Stimulated activated naive CD4-positive, alpha-beta T cell treated with Interleukin-2 at 50 U/mL for 16 hours (primary cell): Measurements from ENCODE around the gene EXOSC5.
"Not testable (repeated sequence)": the region's sequence is repeated elsewhere in the genome, so short reads cannot be mapped to it uniquely, and the experiment has no call there.

ENCODE experiments used
- DNase-seq: peaks from one replicate; lab custom pipeline; 2025; lab: John Stamatoyannopoulos, UW

EXOSC5 gene

GRCh38 chr19:41397086-41398049, at the start of gene EXOSC5, which contains the start of gene BCKDHA:
EXOSC5 (minus strand) TSS chr19:41397359; CDS start chr19:41397328, 31 bp downstream.
BCKDHA (plus strand) TSS chr19:41397818; CDS start chr19:41397828, 10 bp downstream.
- DNase-seq = peak; percentile 99

GRCh38 chr19:41445575-41445974, 48.4 kb upstream of the EXOSC5 start:
- DNase-seq = no peak

DNA sequence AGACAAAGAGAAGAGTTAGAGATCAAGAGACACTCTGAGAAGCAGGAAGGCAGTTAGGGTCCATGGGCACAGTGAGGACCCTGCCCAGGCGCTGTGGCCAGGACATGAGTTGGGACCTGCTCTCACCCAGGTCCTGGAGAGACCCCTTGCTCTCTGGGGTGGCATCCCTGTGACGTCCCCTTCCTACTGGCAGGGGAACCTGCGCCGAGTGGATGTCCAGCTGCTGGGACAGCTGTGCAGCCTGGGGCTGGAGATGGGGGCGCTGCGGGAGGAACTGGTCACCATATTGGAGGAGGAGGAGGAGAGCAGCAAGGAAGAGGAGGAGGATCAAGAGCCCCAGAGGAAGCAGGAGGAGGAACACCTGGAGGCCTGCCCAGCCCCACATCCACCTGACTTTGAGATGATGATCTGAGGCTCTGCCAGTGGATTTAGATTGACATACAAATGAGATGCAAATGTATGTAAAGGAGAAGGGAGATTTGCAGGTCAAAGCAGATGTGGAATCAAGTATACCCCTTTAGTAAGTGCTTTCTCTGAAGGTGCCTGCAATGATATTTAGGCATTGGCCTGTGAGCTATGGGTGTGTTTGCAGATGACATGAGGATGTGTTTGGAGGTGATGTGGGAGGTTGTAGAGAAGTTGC, 46.8 kb upstream of the EXOSC5 start:
- DNase-seq = no peak

DNA sequence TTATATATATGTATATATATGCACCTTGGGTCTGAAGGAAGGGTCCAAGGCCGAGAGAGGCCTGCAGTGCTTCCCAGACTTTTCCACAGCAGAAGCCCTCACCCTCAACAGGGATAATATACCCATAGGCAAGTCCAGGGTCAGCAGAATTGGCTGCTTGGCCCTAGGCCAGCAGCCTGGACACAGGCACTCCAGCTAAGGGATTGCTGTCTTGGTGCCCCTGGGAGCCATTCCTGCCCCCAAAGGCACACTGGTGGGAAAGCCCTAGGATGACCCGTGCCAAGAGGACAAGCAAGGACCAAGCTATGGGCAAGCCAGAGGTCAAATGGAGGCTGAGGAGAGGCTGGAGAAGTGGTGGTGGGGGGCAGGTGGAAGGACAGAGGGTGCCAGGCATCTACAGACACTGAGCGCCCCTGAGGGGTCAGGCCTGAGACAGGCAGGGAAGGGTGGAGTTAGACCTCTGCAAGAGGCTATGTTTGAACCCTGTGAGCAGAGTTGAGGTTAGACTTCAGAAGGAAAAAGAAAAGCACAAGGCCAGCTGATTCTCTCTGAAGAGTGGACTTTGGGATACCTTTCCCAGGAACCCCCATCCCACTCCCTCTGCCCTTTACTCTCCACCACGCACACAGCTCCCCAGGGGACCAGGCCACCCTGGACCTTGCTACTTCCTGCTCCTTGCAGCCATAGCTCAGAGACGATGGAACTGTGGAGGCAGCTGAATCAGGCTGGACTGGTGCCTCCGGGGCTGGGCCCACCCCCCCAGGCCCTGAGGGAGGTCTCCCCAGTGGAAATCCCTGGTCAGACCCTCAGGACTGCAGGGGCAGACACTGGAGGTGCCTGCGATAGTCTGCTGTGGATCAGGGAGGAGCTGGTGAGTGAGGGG, 45.6 kb upstream of the EXOSC5 start, which contains the start of gene ERICH4:
ERICH4 (plus strand) TSS at position 684 of the 883 bp plus-strand sequence; CDS start at position 698, 14 bp downstream.
- no peak for DNase-seq

DNA sequence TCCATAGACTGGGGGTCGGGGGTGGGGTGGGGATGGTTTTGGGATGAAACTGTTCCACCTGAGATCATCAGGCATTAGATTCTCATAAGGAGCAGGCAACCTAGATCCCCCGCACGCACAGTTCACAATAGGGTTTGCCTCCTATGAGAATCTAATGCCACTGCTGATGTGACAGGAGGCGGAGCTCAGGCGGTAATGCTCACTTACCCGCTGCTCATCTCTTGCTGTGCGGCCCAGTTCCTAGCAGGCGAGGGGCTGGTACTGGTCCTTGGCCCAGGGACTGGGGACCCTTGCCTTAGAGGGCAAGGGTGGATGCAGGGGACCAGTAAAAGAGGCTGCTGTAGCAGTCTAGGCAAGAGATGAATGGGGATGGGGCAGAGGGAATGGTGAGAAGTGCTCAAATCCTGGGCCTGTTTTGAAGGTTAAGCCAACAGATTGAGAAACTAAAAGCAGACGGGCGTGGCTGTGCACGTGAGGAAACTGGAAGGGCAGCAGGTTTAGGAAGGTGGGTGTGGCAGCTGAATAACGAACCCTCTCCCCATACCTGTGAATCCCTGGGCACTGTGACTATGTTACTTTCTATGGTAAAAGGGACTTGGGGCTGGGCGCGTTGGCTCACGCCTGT, 44.3 kb upstream of the EXOSC5 start:
- DNase-seq = no peak

- peak; percentile 98 for DNase-seq
These were observed 42.5 kb upstream of the EXOSC5 start, which contains the start of gene DMAC2 for GRCh38 chr19:41439441-41440222. DMAC2 (minus strand) TSS chr19:41439912; CDS start chr19:41439899, 13 bp downstream.

GRCh38 chr19:41437944-41438574, 40.9 kb upstream of the EXOSC5 start:
- DNase-seq = no peak

DNA sequence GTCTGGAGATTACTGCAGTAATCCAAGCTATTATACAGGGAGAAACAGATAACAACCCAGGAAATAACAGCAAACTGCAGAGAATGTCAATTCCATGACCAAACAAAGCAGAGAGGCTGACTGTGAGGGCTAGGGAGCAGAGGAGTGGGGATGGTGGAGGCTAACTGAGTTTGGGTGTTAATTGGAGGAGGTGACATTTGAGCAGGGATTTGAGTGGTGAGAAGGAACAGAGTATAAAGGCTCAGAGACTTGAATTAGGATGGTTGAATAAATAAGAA, 39.5 kb upstream of the EXOSC5 start:
- DNase-seq = no peak

DNA sequence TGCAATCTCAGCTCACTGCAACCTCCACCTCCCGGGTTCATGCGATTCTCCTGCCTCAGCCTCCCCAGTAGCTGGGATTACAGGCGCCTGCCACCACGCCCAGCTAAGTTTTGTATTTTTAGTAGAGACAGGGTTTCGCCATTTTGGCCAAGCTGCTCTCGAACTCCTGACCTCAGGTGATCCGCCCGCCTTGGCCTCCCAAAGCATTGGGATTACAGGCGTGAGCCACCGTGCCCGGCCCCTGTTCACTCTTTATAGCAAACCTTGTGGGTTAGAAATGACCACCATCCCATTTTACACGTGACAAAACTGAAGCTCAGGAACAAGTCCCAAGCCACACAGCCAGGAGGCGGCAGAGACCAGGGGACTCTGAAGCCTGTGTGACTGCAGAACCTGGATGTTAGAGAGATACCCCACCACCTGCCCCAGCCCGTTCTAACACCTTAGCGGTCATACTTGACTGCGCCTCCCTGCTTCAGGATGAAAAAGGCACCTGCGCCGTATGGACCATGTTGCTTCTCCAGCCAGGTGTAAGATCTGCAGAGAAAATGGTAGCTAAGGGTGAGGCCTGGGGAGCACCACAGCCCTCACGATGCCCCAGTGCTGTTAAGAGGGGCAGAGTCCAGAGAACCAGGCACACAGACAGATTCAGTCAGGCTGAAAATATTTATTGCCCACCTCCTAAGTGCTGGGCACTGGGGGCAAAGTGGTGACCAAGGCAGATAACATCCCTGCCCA, 38.9 kb upstream of the EXOSC5 start:
- no peak for DNase-seq

DNA sequence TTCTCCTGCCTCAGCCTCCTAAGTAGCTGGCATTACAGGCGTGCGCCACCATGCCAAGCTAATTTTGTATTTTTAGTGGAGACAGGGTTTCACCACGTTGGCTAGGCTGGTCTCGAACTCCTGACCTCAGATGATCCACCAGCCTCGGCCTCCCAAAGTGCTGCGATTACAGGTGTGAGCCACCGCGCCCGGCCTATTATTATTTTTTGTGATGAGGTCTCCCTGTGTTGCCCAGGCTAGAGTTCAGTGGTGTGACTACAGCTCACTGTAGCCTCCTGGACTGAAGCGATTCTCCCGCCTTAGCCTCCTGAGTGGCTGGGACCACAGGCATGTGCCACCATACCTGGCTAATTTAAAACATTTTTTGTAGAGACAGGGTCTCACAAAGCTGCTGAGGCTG, 38.2 kb upstream of the EXOSC5 start:
- DNase-seq = not testable (repeated sequence)

- no peak for DNase-seq
These were observed 37.3 kb upstream of the EXOSC5 start for GRCh38 chr19:41434450-41434849.

DNA sequence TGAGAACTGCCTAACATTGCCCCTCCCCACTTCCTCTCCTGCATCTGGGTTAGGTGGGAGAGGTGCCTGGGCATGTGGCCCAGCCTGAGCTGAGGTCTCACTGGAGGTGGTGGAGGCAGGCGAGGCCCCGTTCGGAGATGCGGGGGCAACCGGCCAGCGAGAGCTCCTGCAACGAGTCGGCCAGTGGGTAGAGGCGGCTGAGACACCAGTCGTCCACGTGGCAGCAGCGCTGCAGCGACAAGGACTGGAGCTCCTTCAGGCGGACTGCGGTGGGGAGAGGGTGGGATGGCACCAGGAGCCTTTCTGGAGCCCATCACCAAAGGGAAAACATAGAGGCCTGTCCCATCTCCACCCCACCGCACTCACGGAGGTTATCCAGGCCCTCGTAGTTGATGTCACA, 36.0 kb upstream of the EXOSC5 start:
- DNase-seq = no peak

DNA sequence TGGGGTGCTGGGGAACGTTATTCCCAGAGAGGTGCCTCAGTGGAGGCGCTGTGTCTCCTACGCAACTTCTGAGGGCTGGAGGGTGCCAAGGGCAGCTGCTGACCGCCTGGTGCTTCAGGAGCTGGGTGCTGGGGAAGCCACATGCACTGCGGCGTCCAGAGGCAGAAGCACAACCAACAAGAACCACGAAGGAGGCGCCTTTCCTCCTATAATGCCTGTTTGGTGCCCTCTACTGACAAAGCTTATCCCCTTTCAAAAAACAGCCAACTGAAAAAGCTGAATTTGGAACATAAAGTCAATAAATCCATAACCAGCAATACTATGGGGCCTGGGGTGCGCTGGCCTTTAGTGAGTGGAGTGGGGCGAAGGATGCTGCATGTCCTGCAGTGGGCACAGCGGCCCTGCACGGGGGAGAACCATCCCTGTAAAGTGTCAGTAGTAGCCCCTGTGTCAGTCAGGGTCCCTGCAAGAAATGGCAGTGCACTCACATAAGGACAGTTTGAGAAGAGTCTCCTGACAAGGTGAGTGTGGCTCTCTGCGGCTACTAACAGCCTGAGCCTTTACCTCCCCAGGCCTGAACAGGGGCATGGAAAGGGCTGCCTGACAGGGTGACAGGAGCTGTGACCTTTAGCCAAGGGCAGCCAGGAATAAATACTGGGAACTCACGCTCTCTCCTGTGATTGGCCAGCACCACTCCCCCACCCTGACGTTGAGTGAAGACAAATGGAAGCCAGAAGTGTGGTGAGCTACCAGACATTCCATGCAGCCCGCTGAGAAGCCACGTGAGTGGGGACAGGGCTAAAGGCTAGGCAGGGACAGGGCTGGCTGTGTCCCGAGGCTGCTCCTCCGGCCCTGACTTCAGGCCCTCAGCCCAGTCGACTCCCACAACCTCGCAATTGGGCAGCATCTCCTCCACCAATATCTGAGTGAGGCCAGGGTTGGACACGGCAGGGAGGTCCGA, 34.5 kb upstream of the EXOSC5 start:
- DNase-seq = no peak

DNA sequence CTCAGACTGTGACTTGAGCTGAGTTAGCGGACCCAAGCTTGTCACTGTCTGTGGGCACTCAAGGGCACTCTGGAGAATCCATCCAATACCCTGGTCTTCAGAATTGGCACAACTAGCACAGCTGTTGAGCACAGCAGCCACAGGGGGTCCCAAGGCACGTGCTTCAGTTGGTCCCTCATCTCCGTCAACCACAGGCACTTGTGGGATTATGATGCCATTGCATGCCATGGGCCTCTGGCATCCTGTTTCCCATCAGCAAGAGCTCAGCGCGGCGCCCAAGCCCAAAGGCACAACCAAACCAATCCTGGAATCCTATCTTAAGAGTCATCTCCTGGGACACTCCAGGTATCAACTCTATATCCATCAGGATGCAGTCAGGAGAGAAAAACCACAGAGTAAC, 33.8 kb upstream of the EXOSC5 start:
- DNase-seq = no peak

GRCh38 chr19:41428481-41428859, 31.3 kb upstream of the EXOSC5 start:
- DNase-seq = no peak

DNA sequence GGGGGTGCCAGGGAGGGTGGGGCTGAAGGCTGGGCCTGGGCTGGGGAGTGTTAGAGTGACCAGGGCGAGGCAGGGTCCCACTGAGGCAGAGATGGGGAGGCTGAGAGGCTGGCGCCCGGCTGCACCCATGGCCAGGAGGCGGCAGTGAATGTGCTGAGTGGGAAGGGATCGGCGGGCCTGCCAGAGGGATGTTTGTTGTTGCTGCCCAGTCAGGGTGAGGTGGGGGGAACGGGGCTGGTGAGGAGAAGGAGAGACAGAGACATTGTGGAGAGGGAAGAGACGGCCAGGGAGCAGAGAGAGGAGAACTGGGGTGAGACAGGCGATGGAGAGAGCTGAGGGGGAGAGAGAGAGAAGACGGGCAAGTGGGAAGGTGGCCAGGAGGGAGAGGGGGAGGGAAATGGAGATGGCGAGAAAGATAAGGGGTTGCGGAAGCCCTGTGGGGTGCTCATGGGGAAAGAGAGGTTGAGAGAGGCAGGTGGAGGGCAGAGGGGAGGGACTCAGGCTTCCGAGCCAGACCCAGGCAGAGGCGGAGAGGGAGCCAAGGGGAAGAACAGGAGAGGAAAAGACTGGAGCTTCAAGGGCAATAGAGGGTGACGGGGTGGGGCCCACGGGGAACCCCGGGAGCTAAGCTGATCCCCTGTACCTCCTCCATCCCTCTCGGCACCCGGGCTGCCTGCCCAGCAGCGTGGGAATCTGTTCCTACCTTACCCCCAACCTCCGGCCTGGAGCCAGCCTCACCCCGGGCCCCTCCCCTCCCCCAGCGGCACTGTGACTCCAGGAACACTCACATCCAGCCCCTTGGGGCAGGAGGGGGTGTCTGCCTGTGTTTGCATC, 30.7 kb upstream of the EXOSC5 start:
- peak; percentile 21 for DNase-seq

- DNase-seq = peak; percentile 26
These were observed 29.9 kb upstream of the EXOSC5 start, which contains the start of gene B3GNT8 for GRCh38 chr19:41426952-41427646. B3GNT8 (minus strand) TSS chr19:41427374; CDS start chr19:41426778, 596 bp downstream.
